ENCODE data around the gene NMT1. TPM values are rescaled to one million over a fixed set of nuclear protein-coding genes. Genes with fewer than 3 reads are reported as not detected.

NMT1 gene
- total RNA-seq, 6 donors from 2014 or later: 55.1 to 132 (median 92.3) TPM

GRCh38 chr17:45035848-45036247 lies 25.3 kb upstream of the NMT1 start:
- no peak overlapping the region for H3K4me3 ChIP-seq
- WGBS, 2 donors: 92 to 97% methylated on average over 13 to 14 of the region's 14 CpGs
- TF ChIP-seq CTCF (IDR thresholded peaks at IDR 0.05) (no peak), POLR2AphosphoS5 (IDR thresholded peaks at IDR 0.05) (no peak), POLR2A (IDR thresholded peaks at IDR 0.05) (no peak), EP300 (IDR thresholded peaks at IDR 0.05) (no peak)
- H3K36me3 ChIP-seq: peaks cover 5 to 40% (median 18%) of the 10 kb centered on the region in 4 donors
- DNase-seq: no peak
- H3K9me3 ChIP-seq: no peaks in the 10 kb centered on the region
- H3K27me3 ChIP-seq: no peaks in the 10 kb centered on the region
- no peak for ATAC-seq (ENCODE audit: low FRiP score in 2 of 2)
- H3K27ac ChIP-seq: no peak overlapping the region
- H3K4me1 ChIP-seq: peaks cover 0 to 7% (median 4%) of the 10 kb centered on the region in 4 donors

GRCh38 chr17:45036691-45037090 lies 24.4 kb upstream of the NMT1 start:
- peaks cover 0 to 6% (median 4%) of the 10 kb centered on the region in 4 donors for H3K4me1 ChIP-seq
- WGBS, 2 donors: 76 to 83% methylated on average over 3 of the region's 3 CpGs
- H3K9me3 ChIP-seq: no peaks in the 10 kb centered on the region
- no peaks in the 10 kb centered on the region for H3K27me3 ChIP-seq
- no peak for ATAC-seq (ENCODE audit: low FRiP score in 2 of 2)
- H3K4me3 ChIP-seq: no peak overlapping the region
- TF ChIP-seq EP300 (IDR thresholded peaks at IDR 0.05): no peak
- no peak for TF ChIP-seq CTCF (IDR thresholded peaks at IDR 0.05)
- no peak for TF ChIP-seq POLR2A (IDR thresholded peaks at IDR 0.05)
- TF ChIP-seq POLR2AphosphoS5 (IDR thresholded peaks at IDR 0.05): no peak
- peaks cover 5 to 31% (median 12%) of the 10 kb centered on the region in 4 donors for H3K36me3 ChIP-seq
- no peak overlapping the region for H3K27ac ChIP-seq
- DNase-seq: no peak

- 69 to 78% methylated on average over 12 to 13 of the region's 13 CpGs for WGBS, 2 donors
- Histone ChIP-seq H3K27me3 (no peaks in the 10 kb centered on the region), H3K4me1 (peaks cover 7 to 15% (median 12%) of the 10 kb centered on the region in 4 donors), H3K9me3 (no peaks in the 10 kb centered on the region), H3K4me3 (no peak overlapping the region), H3K27ac (no peak overlapping the region), H3K36me3 (peaks cover 2 to 13% (median 3%) of the 10 kb centered on the region in 4 donors)
- ATAC-seq (ENCODE audit: low FRiP score in 2 of 2) (no peak), DNase-seq (peak in 1 of 2 donors; percentile 41)
- TF ChIP-seq EP300 (IDR thresholded peaks at IDR 0.05) (no peak), POLR2AphosphoS5 (IDR thresholded peaks at IDR 0.05) (no peak), POLR2A (IDR thresholded peaks at IDR 0.05) (no peak), CTCF (IDR thresholded peaks at IDR 0.05) (no peak)
Observed at GRCh38 chr17:45038728-45039634, 22.1 kb upstream of the NMT1 start.

GRCh38 chr17:45040459-45040858 lies 20.7 kb upstream of the NMT1 start:
- TF ChIP-seq POLR2AphosphoS5 (IDR thresholded peaks at IDR 0.05) (no peak), POLR2A (IDR thresholded peaks at IDR 0.05) (no peak), EP300 (IDR thresholded peaks at IDR 0.05) (no peak), CTCF (IDR thresholded peaks at IDR 0.05) (no peak)
- H3K4me3 ChIP-seq: no peak overlapping the region
- ATAC-seq (ENCODE audit: low FRiP score in 2 of 2) (no peak), DNase-seq (no peak)
- H3K4me1 ChIP-seq: peaks cover 7 to 16% (median 14%) of the 10 kb centered on the region in 4 donors
- H3K36me3 ChIP-seq: peaks cover 0 to 2% (median 0%) of the 10 kb centered on the region in 4 donors
- H3K27me3 ChIP-seq: no peaks in the 10 kb centered on the region
- H3K27ac ChIP-seq: no peak overlapping the region
- 92 to 94% methylated on average over 4 of the region's 4 CpGs for WGBS, 2 donors
- no peaks in the 10 kb centered on the region for H3K9me3 ChIP-seq

Data from upper lobe of left lung (tissue), 6 donors.